HG02938 (cell line): ENCODE results near the gene LEFTY2.
"Not testable (repeated sequence)": the region's sequence is repeated elsewhere in the genome, so short reads cannot be mapped to it uniquely, and the experiment has no call there.

Experiments
- ATAC-seq: cut with Tn5 transposase; IDR thresholded peaks from one replicate; pipeline ENCODE4 v1.9.1; 2021; ENCODE audit warnings: mild to moderate bottlenecking, moderate library complexity; ENCODE audit not compliant: unreplicated experiment

The LEFTY2 gene

GRCh38 chr1:225954753-225955152, 13.7 kb upstream of the LEFTY2 start:
- no peak for ATAC-seq

- no peak for ATAC-seq
These were observed 12.3 kb upstream of the LEFTY2 start for GRCh38 chr1:225953315-225953714.

- no peak for ATAC-seq
These were observed 10.0 kb upstream of the LEFTY2 start for GRCh38 chr1:225950905-225951497.

GRCh38 chr1:225949041-225949440, 8.0 kb upstream of the LEFTY2 start:
- ATAC-seq: no peak

- ATAC-seq: no peak
These were observed 5.8 kb upstream of the LEFTY2 start for GRCh38 chr1:225946803-225947202.

- no peak for ATAC-seq
These were observed 5.1 kb upstream of the LEFTY2 start for GRCh38 chr1:225946082-225946620.

- no peak for ATAC-seq
These were observed 4.5 kb upstream of the LEFTY2 start for GRCh38 chr1:225945564-225945963.

- ATAC-seq: peak; percentile 74
These were observed 3.9 kb upstream of the LEFTY2 start for GRCh38 chr1:225944951-225945350.

GRCh38 chr1:225944387-225944786, 3.4 kb upstream of the LEFTY2 start:
- ATAC-seq: no peak

GRCh38 chr1:225943582-225943981, 2.6 kb upstream of the LEFTY2 start:
- no peak for ATAC-seq

GRCh38 chr1:225942574-225942973, 1.6 kb upstream of the LEFTY2 start:
- peak; percentile 72 for ATAC-seq

GRCh38 chr1:225941942-225942222, 862 bp upstream of the LEFTY2 start:
- ATAC-seq: no peak

- no peak for ATAC-seq
These were observed 452 bp downstream of the LEFTY2 start for GRCh38 chr1:225940385-225941151.

GRCh38 chr1:225939939-225940310, 1.1 kb downstream of the LEFTY2 start:
- not testable (repeated sequence) for ATAC-seq

- ATAC-seq: not testable (repeated sequence)
These were observed 1.7 kb downstream of the LEFTY2 start for GRCh38 chr1:225939097-225939938.

GRCh38 chr1:225937048-225937968, 3.7 kb downstream of the LEFTY2 start:
- ATAC-seq: no peak

- ATAC-seq: no peak
These were observed 4.5 kb downstream of the LEFTY2 start for GRCh38 chr1:225936523-225936922.

- not testable (repeated sequence) for ATAC-seq
These were observed 4.9 kb downstream of the LEFTY2 start for GRCh38 chr1:225936086-225936485.

- ATAC-seq: no peak
These were observed 6.3 kb downstream of the LEFTY2 start for GRCh38 chr1:225934711-225935110.

- ATAC-seq: no peak
These were observed 7.9 kb downstream of the LEFTY2 start for GRCh38 chr1:225933072-225933471.
